ENCODE results near the gene GPA33. TPM values are rescaled to one million over a fixed set of nuclear protein-coding genes. Genes with fewer than 3 reads are reported as not detected.
"Not testable (repeated sequence)": the region's sequence is repeated elsewhere in the genome, so short reads cannot be mapped to it uniquely, and the experiment has no call there.

Gene GPA33
- total RNA-seq, 1 donor from 2014 or later = 0.19 TPM

- intact Hi-C loops (cut with DNase I) = loop anchor here (2.0 to 10.0 kb wide), 3 partner anchors 142 to 469 kb away; no protein-coding TSS in a partner anchor
- ATAC-seq (ENCODE audit: poor library complexity) = no peak
- DNase-seq = no peak
These were observed 24.7 kb downstream of the GPA33 start for GRCh38 chr1:167065471-167065870.

- intact Hi-C loops (cut with DNase I) = loop anchor here (2.0 to 10.0 kb wide), 3 partner anchors 143 to 470 kb away; no protein-coding TSS in a partner anchor
- ATAC-seq (ENCODE audit: poor library complexity) = no peak
- DNase-seq = no peak
These were observed 25.6 kb downstream of the GPA33 start for GRCh38 chr1:167064621-167065020.

GRCh38 chr1:167061073-167061464 is 29.1 kb downstream of the GPA33 start:
- intact Hi-C loops (cut with DNase I) = loop anchor here (10.0 kb wide), 1 partner anchor 474 kb away; no protein-coding TSS in a partner anchor
- DNase-seq = no peak
- no peak for ATAC-seq (ENCODE audit: poor library complexity)

- no peak for DNase-seq
These were observed 29.8 kb downstream of the GPA33 start for GRCh38 chr1:167060141-167061072.

GRCh38 chr1:167059809-167060107 is 30.4 kb downstream of the GPA33 start:
- intact Hi-C loops (cut with DNase I) = loop anchor here (5.0 to 10.0 kb wide), 2 partner anchors 147 to 475 kb away; no protein-coding TSS in a partner anchor
- no peak for DNase-seq
- ATAC-seq (ENCODE audit: poor library complexity) = no peak

More at GRCh38 chr1:167060141-167061072, 29.8 kb downstream of the GPA33 start:
- intact Hi-C loops (cut with DNase I) = loop anchor here (10.0 kb wide), 1 partner anchor 474 kb away; no protein-coding TSS in a partner anchor
- ATAC-seq (ENCODE audit: poor library complexity) = no peak

GRCh38 chr1:167059045-167059808 is 30.9 kb downstream of the GPA33 start:
- DNase-seq (peak; percentile 82), ATAC-seq (ENCODE audit: poor library complexity) (peak; percentile 76)
- intact Hi-C loops (cut with DNase I) = loop anchor here (5.0 kb wide), 1 partner anchor 147 kb away; no protein-coding TSS in a partner anchor

- DNase-seq (no peak), ATAC-seq (ENCODE audit: poor library complexity) (peak; percentile 77)
- intact Hi-C loops (cut with DNase I) = loop anchor here (5.0 kb wide), 1 partner anchor 145 kb away; no protein-coding TSS in a partner anchor
These were observed 32.9 kb downstream of the GPA33 start for GRCh38 chr1:167057241-167057688.

GRCh38 chr1:167056529-167057231 is 33.5 kb downstream of the GPA33 start:
- no peak for DNase-seq
- ATAC-seq (ENCODE audit: poor library complexity) = no peak
- intact Hi-C loops (cut with DNase I) = loop anchor here (5.0 kb wide), 1 partner anchor 144 kb away; no protein-coding TSS in a partner anchor

GRCh38 chr1:167054946-167055630 is 35.1 kb downstream of the GPA33 start:
- ATAC-seq (ENCODE audit: poor library complexity) = no peak
- DNase-seq = no peak
- intact Hi-C loops (cut with DNase I) = loop anchor here (5.0 kb wide), 1 partner anchor 143 kb away; no protein-coding TSS in a partner anchor

- DNase-seq (no peak), ATAC-seq (ENCODE audit: poor library complexity) (no peak)
- intact Hi-C loops (cut with DNase I) = no loop called here
These were observed 35.6 kb downstream of the GPA33 start for GRCh38 chr1:167054531-167054930.

GRCh38 chr1:167052389-167052788 is 37.8 kb downstream of the GPA33 start:
- no peak for DNase-seq
- ATAC-seq (ENCODE audit: poor library complexity) = no peak
- intact Hi-C loops (cut with DNase I) = no loop called here

- ATAC-seq (ENCODE audit: poor library complexity) (no peak), DNase-seq (no peak)
- intact Hi-C loops (cut with DNase I) = no loop called here
These were observed 38.3 kb downstream of the GPA33 start for GRCh38 chr1:167051907-167052306.

- ATAC-seq (ENCODE audit: poor library complexity) (peak; percentile 93), DNase-seq (peak; percentile 69)
- intact Hi-C loops (cut with DNase I) = no loop called here
These were observed 46.3 kb downstream of the GPA33 start for GRCh38 chr1:167043752-167044488.

- ATAC-seq (ENCODE audit: poor library complexity) = peak; percentile 81
- intact Hi-C loops (cut with DNase I) = no loop called here
- no peak for DNase-seq
These were observed 56.5 kb downstream of the GPA33 start for GRCh38 chr1:167033646-167034045.

- intact Hi-C loops (cut with DNase I); DNase-seq; ATAC-seq (ENCODE audit: poor library complexity): not testable (repeated sequence)
These were observed 60.6 kb downstream of the GPA33 start for GRCh38 chr1:167029553-167029952.

GRCh38 chr1:167022384-167022783 is 67.8 kb downstream of the GPA33 start:
- intact Hi-C loops (cut with DNase I) = no loop called here
- no peak for DNase-seq
- no peak for ATAC-seq (ENCODE audit: poor library complexity)

- DNase-seq (no peak), ATAC-seq (ENCODE audit: poor library complexity) (no peak)
- intact Hi-C loops (cut with DNase I) = no loop called here
These were observed 74.0 kb downstream of the GPA33 start for GRCh38 chr1:167016100-167016750.

All from Right ventricle myocardium superior (tissue), 1 donor.